HAP-1 (cell line): Measurements from ENCODE around the gene NCOA6.
"Not testable (repeated sequence)": the region's sequence is repeated elsewhere in the genome, so short reads cannot be mapped to it uniquely, and the experiment has no call there.

Experiments used
- DNase-seq, 2 experiments: peaks; one replicate each; pipeline ENCODE4 v3.0.0-alpha.2; 2016 to 2020; ENCODE audit warnings: low spot score in 2 of 2
- H3K27me3 ChIP-seq: fragments of 250-450 bp; sonication (Bioruptor Pico); 2 replicates; pipeline ENCODE4 v1.5.1; 2020; ENCODE audit warnings: low read depth, mild to moderate bottlenecking, moderate library complexity
- H3K36me3 ChIP-seq: fragments of 250-450 bp; sonication (Bioruptor Pico); replicated peaks from 2 replicates; pipeline ENCODE4 v1.5.1; 2020; ENCODE audit warnings: mild to moderate bottlenecking
- H3K4me1 ChIP-seq: fragments of 250-450 bp; sonication (Bioruptor Pico); 2 replicates; pipeline ENCODE4 v1.5.1; 2020; ENCODE audit warnings: mild to moderate bottlenecking
- H3K4me3 ChIP-seq: fragments of 250-450 bp; sonication (Bioruptor Pico); 2 replicates; pipeline ENCODE4 v1.5.1; 2020; ENCODE audit warnings: mild to moderate bottlenecking, moderate library complexity
- H3K9me3 ChIP-seq: fragments of 250-450 bp; sonication (Bioruptor Pico); 2 replicates; pipeline ENCODE4 v1.5.1; 2020; ENCODE audit warnings: mild to moderate bottlenecking, moderate library complexity
- in situ Hi-C: fragments of 300-500 bp; cut with MboI; formaldehyde crosslinking; loops from 3 replicates; pipeline ENCODE4 v1.14.3; 2020; ENCODE audit warnings: low sequenced_read_pairs, inconsistent platforms, mixed read lengths

Gene NCOA6

GRCh38 chr20:34746674-34747073, 78.8 kb downstream of the NCOA6 start:
- H3K4me1 ChIP-seq: no peaks in the 10 kb centered on the region
- H3K4me3 ChIP-seq: no peak overlapping the region
- no peaks in the 10 kb centered on the region for H3K27me3 ChIP-seq
- no peak for DNase-seq
- in situ Hi-C loops: no loop called here
- no peaks in the 10 kb centered on the region for H3K9me3 ChIP-seq
- H3K36me3 ChIP-seq: peaks cover 70% of the 10 kb centered on the region

- no peak for DNase-seq
- H3K9me3 ChIP-seq: no peaks in the 10 kb centered on the region
- H3K36me3 ChIP-seq: peaks cover 62% of the 10 kb centered on the region
- no peak overlapping the region for H3K4me3 ChIP-seq
- in situ Hi-C loops: no loop called here
- H3K27me3 ChIP-seq: no peaks in the 10 kb centered on the region
- H3K4me1 ChIP-seq: no peaks in the 10 kb centered on the region
Measured at GRCh38 chr20:34744847-34745246, 80.6 kb downstream of the NCOA6 start.

GRCh38 chr20:34744340-34744739, 81.1 kb downstream of the NCOA6 start:
- H3K4me1 ChIP-seq: no peaks in the 10 kb centered on the region
- no peak for DNase-seq
- H3K4me3 ChIP-seq: no peak overlapping the region
- in situ Hi-C loops: no loop called here
- peaks cover 57% of the 10 kb centered on the region for H3K36me3 ChIP-seq
- no peaks in the 10 kb centered on the region for H3K27me3 ChIP-seq
- no peaks in the 10 kb centered on the region for H3K9me3 ChIP-seq

- in situ Hi-C loops: no loop called here
- peaks cover 51% of the 10 kb centered on the region for H3K36me3 ChIP-seq
- DNase-seq: no peak
- no peaks in the 10 kb centered on the region for H3K27me3 ChIP-seq
- H3K9me3 ChIP-seq: no peaks in the 10 kb centered on the region
- no peak overlapping the region for H3K4me3 ChIP-seq
- H3K4me1 ChIP-seq: no peaks in the 10 kb centered on the region
Measured at GRCh38 chr20:34743039-34743438, 82.4 kb downstream of the NCOA6 start.

- in situ Hi-C loops: no loop called here
- no peak overlapping the region for H3K4me3 ChIP-seq
- no peaks in the 10 kb centered on the region for H3K4me1 ChIP-seq
- peaks cover 10% of the 10 kb centered on the region for H3K36me3 ChIP-seq
- no peaks in the 10 kb centered on the region for H3K27me3 ChIP-seq
- H3K9me3 ChIP-seq: no peaks in the 10 kb centered on the region
- DNase-seq: no peak
Measured at GRCh38 chr20:34736106-34736735, 89.2 kb downstream of the NCOA6 start.

GRCh38 chr20:34732523-34732922, 92.9 kb downstream of the NCOA6 start:
- in situ Hi-C loops: no loop called here
- no peaks in the 10 kb centered on the region for H3K27me3 ChIP-seq
- peaks cover 13% of the 10 kb centered on the region; the same call in 1 of the 2 replicates for H3K36me3 ChIP-seq
- H3K4me3 ChIP-seq: no peak overlapping the region
- no peaks in the 10 kb centered on the region for H3K4me1 ChIP-seq
- no peaks in the 10 kb centered on the region for H3K9me3 ChIP-seq
- no peak for DNase-seq

GRCh38 chr20:34729416-34729815, 96.0 kb downstream of the NCOA6 start:
- no peaks in the 10 kb centered on the region for H3K9me3 ChIP-seq
- in situ Hi-C loops: no loop called here
- peaks cover 31% of the 10 kb centered on the region for H3K36me3 ChIP-seq
- H3K4me1 ChIP-seq: no peaks in the 10 kb centered on the region
- H3K27me3 ChIP-seq: no peaks in the 10 kb centered on the region
- DNase-seq: no peak
- no peak overlapping the region for H3K4me3 ChIP-seq

- no peak for DNase-seq
- in situ Hi-C loops: loop anchor here (25.0 kb wide), 1 partner anchor 412 kb away; the partner anchor contains the start of gene AHCY
- Histone ChIP-seq H3K4me1 (no peaks in the 10 kb centered on the region), H3K27me3 (no peaks in the 10 kb centered on the region), H3K36me3 (peaks cover 30% of the 10 kb centered on the region), H3K9me3 (no peaks in the 10 kb centered on the region), H3K4me3 (no peak overlapping the region)
Measured at GRCh38 chr20:34724172-34724571, 101.3 kb downstream of the NCOA6 start.

GRCh38 chr20:34722560-34722959, 102.9 kb downstream of the NCOA6 start:
- DNase-seq: not testable (repeated sequence)
- in situ Hi-C loops: loop anchor here (25.0 kb wide), 1 partner anchor 410 kb away; the partner anchor contains the start of gene AHCY

GRCh38 chr20:34720266-34720665, 105.2 kb downstream of the NCOA6 start:
- no peaks in the 10 kb centered on the region for H3K27me3 ChIP-seq
- DNase-seq: no peak
- H3K9me3 ChIP-seq: no peaks in the 10 kb centered on the region
- H3K4me3 ChIP-seq: no peak overlapping the region
- H3K4me1 ChIP-seq: no peaks in the 10 kb centered on the region
- in situ Hi-C loops: loop anchor here (25.0 kb wide), 1 partner anchor 408 kb away; the partner anchor contains the start of gene AHCY
- H3K36me3 ChIP-seq: peaks cover 20% of the 10 kb centered on the region

More at GRCh38 chr20:34722560-34722959, 102.9 kb downstream of the NCOA6 start:
- H3K4me3 ChIP-seq, H3K27me3 ChIP-seq, H3K4me1 ChIP-seq, H3K9me3 ChIP-seq: not testable (repeated sequence)
- peaks cover 36% of the 10 kb centered on the region for H3K36me3 ChIP-seq

- H3K27me3 ChIP-seq, DNase-seq, H3K4me3 ChIP-seq, H3K4me1 ChIP-seq, H3K9me3 ChIP-seq: not testable (repeated sequence)
- peaks cover 19% of the 10 kb centered on the region for H3K36me3 ChIP-seq
- in situ Hi-C loops: loop anchor here (25.0 kb wide), 1 partner anchor 407 kb away; the partner anchor contains the start of gene AHCY
Measured at GRCh38 chr20:34719242-34720017, 106.0 kb downstream of the NCOA6 start.

- Histone ChIP-seq H3K36me3 (peaks cover 21% of the 10 kb centered on the region), H3K9me3 (no peaks in the 10 kb centered on the region), H3K27me3 (no peaks in the 10 kb centered on the region), H3K4me3 (no peak overlapping the region), H3K4me1 (no peaks in the 10 kb centered on the region)
- in situ Hi-C loops: loop anchor here (25.0 kb wide), 1 partner anchor 405 kb away; the partner anchor contains the start of gene AHCY
- no peak for DNase-seq
Measured at GRCh38 chr20:34717230-34718095, 108.0 kb downstream of the NCOA6 start.

GRCh38 chr20:34716921-34717229, 108.6 kb downstream of the NCOA6 start:
- H3K4me1 ChIP-seq: no peaks in the 10 kb centered on the region
- H3K36me3 ChIP-seq: peaks cover 21% of the 10 kb centered on the region
- no peak for DNase-seq
- no peak overlapping the region for H3K4me3 ChIP-seq
- H3K27me3 ChIP-seq: no peaks in the 10 kb centered on the region
- H3K9me3 ChIP-seq: no peaks in the 10 kb centered on the region
- in situ Hi-C loops: loop anchor here (25.0 kb wide), 1 partner anchor 405 kb away; the partner anchor contains the start of gene AHCY
